HCT116 (cell line): ENCODE results near the gene CAPN1.
A peak's percentile ranks its signal among the peaks of the same experiment; 100 is the strongest.

Source experiments
- CEBPB ChIP-seq: IDR thresholded peaks from 2 replicates; pipeline ENCODE4 v1.6.1; 2012; ENCODE audit warnings: low read depth
- CTCF ChIP-seq, 3 experiments: fragments of 200-600 bp in 1 of 3; sonication (generic) in 1 of 3; IDR thresholded peaks in 2 of 3; conservative IDR thresholded peaks in 1 of 3; 2 replicates each; pipeline ENCODE4 v1.5.1; 2012 to 2017; ENCODE audit warnings: low read depth in 2 of 3, low read length in 2 of 3, antibody characterized with exemption in 1 of 3, borderline replicate concordance in 1 of 3, control low read depth in 1 of 3, mild to moderate bottlenecking in 1 of 3, mixed read lengths in 1 of 3, mixed run types in 1 of 3, moderate library complexity in 1 of 3; ENCODE audit not compliant: insufficient read depth in 1 of 3
- EZH2 ChIP-seq: fragments of 200-600 bp; sonication (generic); IDR thresholded peaks from 2 replicates; pipeline ENCODE4 v1.6.1; 2017; ENCODE audit warnings: antibody characterized with exemption, mixed run types
- JUND ChIP-seq: IDR thresholded peaks from 2 replicates; pipeline ENCODE4 v1.6.1; 2012
- MAX ChIP-seq: IDR thresholded peaks from 2 replicates; pipeline ENCODE4 v1.6.1; 2012
- POLR2A ChIP-seq: IDR thresholded peaks from 2 replicates; pipeline ENCODE4 v1.7.0; 2011; ENCODE audit warnings: borderline replicate concordance; ENCODE audit not compliant: insufficient read depth, insufficient read length; ENCODE audit errors: extremely low read depth
- POLR2AphosphoS5 ChIP-seq: IDR thresholded peaks from 2 replicates; pipeline ENCODE4 v1.6.1; 2011; ENCODE audit warnings: mild to moderate bottlenecking, low read depth, low read length, moderate library complexity
- RAD21 ChIP-seq: IDR thresholded peaks from 2 replicates; pipeline ENCODE4 v1.6.1; 2012; ENCODE audit warnings: low read depth, mild to moderate bottlenecking
- YY1 ChIP-seq: IDR thresholded peaks from 2 replicates; pipeline ENCODE4 v1.6.1; 2011; ENCODE audit warnings: low read length, low read depth, moderate library complexity, mild to moderate bottlenecking; ENCODE audit not compliant: insufficient replicate concordance; ENCODE audit errors: extremely low read depth

- TF ChIP-seq EZH2 (no peak), CTCF (IDR thresholded peaks at IDR 0.05 in 2 of 3, conservative IDR thresholded peaks at IDR 0.05 in 1 of 3; ENCODE audit: borderline replicate concordance in 1 of 3, insufficient read depth in 1 of 3, low read depth in 2 of 3, low read length in 2 of 3) (no peak), POLR2A (no peak), JUND (no peak), CEBPB (no peak), RAD21 (no peak), POLR2AphosphoS5 (0 out of 2 replicates have a peak, but pooled peaks have one; percentile 17), YY1 (no peak), MAX (no peak)
These were observed 31.8 kb downstream of the CAPN1 start for GRCh38 chr11:65213322-65214211.
